ENCODE measurements around the gene CELF2. TPM values are rescaled to one million over a fixed set of nuclear protein-coding genes. Genes with fewer than 3 reads are reported as not detected.

Gene CELF2
- total and polyA plus RNA-seq, 2 of the 4 experiments (the other 2 are of a cell fraction): 3.5 to 6.6 TPM

GRCh38 chr10:11330383-11331045, 312.8 kb downstream of the CELF2 start:
- H3K56ac ChIP-seq (ENCODE audit: extremely low read depth, insufficient read depth, low read length): no peak overlapping the region
- no peak overlapping the region for H3K23ac ChIP-seq (ENCODE audit: low read depth, low read length)
- no peaks in the 10 kb centered on the region for H3K36me3 ChIP-seq (ENCODE audit: control insufficient read depth, insufficient read depth, low read length)
- ChIA-PET POLR2A (ENCODE audit: unreplicated experiment) (no interaction called here), CTCF (no interaction called here)
- no peak overlapping the region for H3K4ac ChIP-seq (ENCODE audit: low read depth, low read length)
- H3K4me3 ChIP-seq (ENCODE audit: insufficient read depth, low read depth, low read length): no peak overlapping the region
- no peaks in the 10 kb centered on the region for H3K27me3 ChIP-seq (ENCODE audit: control insufficient read depth, insufficient read depth, low read length)
- no peak overlapping the region for H4K8ac ChIP-seq (ENCODE audit: low read depth in 2 of 2, low read length in 2 of 2)
- dilution Hi-C loops (cut with HindIII; ENCODE audit: low sequenced_read_pairs, unreplicated experiment) (no loop called here), in situ Hi-C loops (cut with MboI; ENCODE audit: low sequenced_read_pairs) (no loop called here), intact Hi-C loops (cut with micrococcal nuclease) (no loop called here)
- no peaks in the 10 kb centered on the region for H3K9me3 ChIP-seq (ENCODE audit: control insufficient read depth, insufficient read depth, low read length)
- no peak overlapping the region for H2BK5ac ChIP-seq (ENCODE audit: low read depth, low read length, poor library complexity, severe bottlenecking)
- no peak overlapping the region for H2AK5ac ChIP-seq (ENCODE audit: low read depth, low read length)
- H4K5ac ChIP-seq (ENCODE audit: low read depth, low read length): no peak overlapping the region
- H2AFZ ChIP-seq (replicated peaks; ENCODE audit: low read length, poor library complexity): no peak overlapping the region
- TF ChIP-seq CEBPB (IDR thresholded peaks at IDR 0.05; ENCODE audit: low read depth, low read length): no peak
- TF ChIP-seq POLR2A (IDR thresholded peaks at IDR 0.05; ENCODE audit: low read depth, low read length): no peak
- TF ChIP-seq RCOR1 (IDR thresholded peaks at IDR 0.05; ENCODE audit: insufficient replicate concordance, low read length): no peak
- no peak for TF ChIP-seq NFE2L2 (IDR thresholded peaks at IDR 0.05; ENCODE audit: low read depth, low read length)
- H2AK9ac ChIP-seq (replicated peaks; ENCODE audit: low read depth, low read length, poor library complexity): no peak overlapping the region
- H2BK15ac ChIP-seq (ENCODE audit: low read depth, low read length): no peak overlapping the region
- peaks cover 4% of the 10 kb centered on the region; the same call in 1 of the 2 replicates for H3K9me1 ChIP-seq (ENCODE audit: insufficient read depth, low read length)
- no peak overlapping the region for H3K4me2 ChIP-seq (ENCODE audit: low read depth, low read length)
- no peak for DNase-seq
- H2BK120ac ChIP-seq (ENCODE audit: low read depth, low read length): no peak overlapping the region
- ATAC-seq (ENCODE audit: low read depth): no peak
- BruUV-seq (replicated peaks): no TSS peak
- H3K18ac ChIP-seq (ENCODE audit: low read depth, low read length): no peak overlapping the region
- no peaks in the 10 kb centered on the region for H3K79me1 ChIP-seq (ENCODE audit: low read depth in 1 of 2, low read length in 2 of 2)
- WGBS, 2 experiments (ENCODE audit: extremely low coverage in 2 of 2, insufficient read length in 1 of 2): 76% methylated on average over 3 of the region's 8 CpGs; no CpG with 5 or more reads in 1 of the 2 experiments
- no peak overlapping the region for H3K14ac ChIP-seq (replicated peaks; ENCODE audit: low read depth, low read length)
- H2BK20ac ChIP-seq (ENCODE audit: low read depth, low read length): no peak overlapping the region
- H3K27ac ChIP-seq (ENCODE audit: insufficient read depth, low read length): no peak overlapping the region
- no peaks in the 10 kb centered on the region for H4K20me1 ChIP-seq (ENCODE audit: insufficient read depth, low read length)
- peaks cover 4% of the 10 kb centered on the region; the same call in 1 of the 2 replicates for H3K4me1 ChIP-seq (ENCODE audit: control insufficient read depth, insufficient read depth, low read length)
- H4K91ac ChIP-seq (ENCODE audit: insufficient read depth, low read depth, low read length): no peak overlapping the region
- no peak overlapping the region for H3K9ac ChIP-seq (ENCODE audit: low read depth, low read length)
